Ovary (tissue), 3 donors: ENCODE data around the gene CFAP45.
"Not testable (repeated sequence)": the region's sequence is repeated elsewhere in the genome, so short reads cannot be mapped to it uniquely, and the experiment has no call there.

Experiments used
- POLR2A ChIP-seq: fragments of 450-650 bp; IDR thresholded peaks from one replicate; pipeline ENCODE4 v1.6.1; 2017; ENCODE audit warnings: antibody characterized with exemption, mild to moderate bottlenecking, moderate library complexity
- TF ChIP-seq, protein P1 (sequence below), 3 donors: fragments of 450-650 bp in 2 of 3; fragments of 200-600 bp in 1 of 3; IDR thresholded peaks; one replicate each; pipeline versions ENCODE4 v1.5.1 to v1.8.0; 2016 to 2022; ENCODE audit warnings: antibody characterized with exemption in 3 of 3, mild to moderate bottlenecking in 1 of 3
- donor health status: DM: no; HTN: no; CAD: no.

DNA sequence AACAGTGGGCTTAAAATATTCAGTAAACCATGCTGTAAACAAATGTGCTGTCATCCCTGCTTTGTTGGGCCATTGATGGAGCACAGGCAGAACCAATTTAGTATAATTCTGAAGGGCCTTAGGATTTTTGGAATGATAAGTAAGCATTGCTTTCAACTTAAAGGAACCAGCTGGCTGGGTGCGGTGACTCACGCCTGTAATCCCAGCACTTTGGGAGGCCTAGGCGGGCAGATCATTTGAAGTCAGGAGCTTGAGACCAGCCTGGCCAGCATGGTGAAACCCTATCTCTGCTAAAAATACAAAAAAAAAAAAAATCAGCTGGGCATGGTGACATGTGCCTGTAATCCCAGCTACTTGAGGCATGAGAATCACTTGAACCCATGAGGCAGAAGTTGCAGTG is 4.1 kb upstream of the CFAP45 start:
- TF ChIP-seq, protein P1, sequence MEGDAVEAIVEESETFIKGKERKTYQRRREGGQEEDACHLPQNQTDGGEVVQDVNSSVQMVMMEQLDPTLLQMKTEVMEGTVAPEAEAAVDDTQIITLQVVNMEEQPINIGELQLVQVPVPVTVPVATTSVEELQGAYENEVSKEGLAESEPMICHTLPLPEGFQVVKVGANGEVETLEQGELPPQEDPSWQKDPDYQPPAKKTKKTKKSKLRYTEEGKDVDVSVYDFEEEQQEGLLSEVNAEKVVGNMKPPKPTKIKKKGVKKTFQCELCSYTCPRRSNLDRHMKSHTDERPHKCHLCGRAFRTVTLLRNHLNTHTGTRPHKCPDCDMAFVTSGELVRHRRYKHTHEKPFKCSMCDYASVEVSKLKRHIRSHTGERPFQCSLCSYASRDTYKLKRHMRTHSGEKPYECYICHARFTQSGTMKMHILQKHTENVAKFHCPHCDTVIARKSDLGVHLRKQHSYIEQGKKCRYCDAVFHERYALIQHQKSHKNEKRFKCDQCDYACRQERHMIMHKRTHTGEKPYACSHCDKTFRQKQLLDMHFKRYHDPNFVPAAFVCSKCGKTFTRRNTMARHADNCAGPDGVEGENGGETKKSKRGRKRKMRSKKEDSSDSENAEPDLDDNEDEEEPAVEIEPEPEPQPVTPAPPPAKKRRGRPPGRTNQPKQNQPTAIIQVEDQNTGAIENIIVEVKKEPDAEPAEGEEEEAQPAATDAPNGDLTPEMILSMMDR (IDR thresholded peaks at IDR 0.05): not testable (repeated sequence)
- not testable (repeated sequence) for TF ChIP-seq POLR2A
